IMR-90 (cell line): ENCODE data around the gene AP4S1. TPM values are rescaled to one million over a fixed set of nuclear protein-coding genes. Genes with fewer than 3 reads are reported as not detected.

Experiments used
- ATAC-seq: fragments of 200-7000 bp; cut with Tn5 transposase; 2 replicates; pipeline ENCODE4 v1.9.1; 2020; ENCODE audit warnings: low read depth, mild to moderate bottlenecking, moderate library complexity
- BruUV-seq: library from RNA; stranded (reverse); fragments of 400-500 nt; replicated peaks from 2 replicates; lab custom pipeline; 2021; lab: Mats Ljungman, UMichigan
- CTCF ChIA-PET: fragments of 300-600 bp; formaldehyde crosslinking; extraction: SDS; loops from one replicate; lab custom pipeline; 2021; ENCODE audit warnings: antibody characterized with exemption; lab: Yijun Ruan, JAX
- POLR2A ChIA-PET: fragments of 300-600 bp; sonication (Branson Sonifier 250); formaldehyde crosslinking; loops from one replicate; lab custom pipeline; 2022; ENCODE audit warnings: antibody characterized with exemption; ENCODE audit not compliant: unreplicated experiment; lab: Charles Lee
- DNase-seq: peaks from one replicate; pipeline ENCODE4 v3.0.0; 2013
- H2AFZ ChIP-seq: replicated peaks from 2 replicates; pipeline ENCODE3; 2013; ENCODE audit warnings: low read length, mild to moderate bottlenecking; ENCODE audit not compliant: poor library complexity
- H2AK5ac ChIP-seq: 2 replicates; pipeline ENCODE4 v1.6.1; 2013; ENCODE audit warnings: low read depth, low read length, inconsistent platforms
- H2AK9ac ChIP-seq: replicated peaks from 2 replicates; pipeline ENCODE3; 2013; ENCODE audit warnings: mild to moderate bottlenecking, low read depth, low read length, moderate library complexity; ENCODE audit not compliant: poor library complexity
- H2BK120ac ChIP-seq: 2 replicates; pipeline ENCODE4 v1.6.1; 2013; ENCODE audit warnings: low read depth, low read length, inconsistent platforms
- H2BK15ac ChIP-seq: 3 replicates; pipeline ENCODE4 v1.6.1; 2013; ENCODE audit warnings: low read depth, low read length, inconsistent platforms
- H2BK20ac ChIP-seq: 2 replicates; pipeline ENCODE4 v1.6.1; 2013; ENCODE audit warnings: low read depth, mild to moderate bottlenecking, inconsistent platforms, low read length, moderate library complexity
- H2BK5ac ChIP-seq: 2 replicates; pipeline ENCODE4 v1.6.1; 2013; ENCODE audit warnings: mild to moderate bottlenecking, low read depth, low read length, inconsistent platforms; ENCODE audit not compliant: poor library complexity, severe bottlenecking
- H3K14ac ChIP-seq: replicated peaks from 2 replicates; pipeline ENCODE4 v1.6.1; 2013; ENCODE audit warnings: low read depth, low read length, inconsistent platforms
- H3K18ac ChIP-seq: 2 replicates; pipeline ENCODE4 v1.6.1; 2013; ENCODE audit warnings: low read depth, low read length, control low read depth
- H3K23ac ChIP-seq: 2 replicates; pipeline ENCODE4 v1.6.1; 2013; ENCODE audit warnings: low read depth, low read length, inconsistent platforms
- H3K27ac ChIP-seq: 2 replicates; pipeline ENCODE4 v1.5.1; 2013; ENCODE audit warnings: mild to moderate bottlenecking, control low read depth, low read length; ENCODE audit not compliant: insufficient read depth
- H3K27me3 ChIP-seq: 2 replicates; pipeline ENCODE4 v1.6.1; 2013; ENCODE audit warnings: low read length; ENCODE audit not compliant: control insufficient read depth, insufficient read depth
- H3K36me3 ChIP-seq: 2 replicates; pipeline ENCODE4 v1.6.1; 2013; ENCODE audit warnings: low read length, mixed read lengths; ENCODE audit not compliant: control insufficient read depth, insufficient read depth
- H3K4ac ChIP-seq: 2 replicates; pipeline ENCODE4 v1.6.1; 2013; ENCODE audit warnings: low read depth, low read length, inconsistent platforms
- H3K4me1 ChIP-seq: 2 replicates; pipeline ENCODE4 v1.6.1; 2013; ENCODE audit warnings: low read length, mixed read lengths; ENCODE audit not compliant: control insufficient read depth, insufficient read depth
- H3K4me2 ChIP-seq: 2 replicates; pipeline ENCODE4 v1.6.1; 2013; ENCODE audit warnings: low read depth, mild to moderate bottlenecking, control low read depth, low read length, moderate library complexity
- H3K4me3 ChIP-seq: 2 replicates; pipeline ENCODE4 v1.5.1; 2013; ENCODE audit warnings: low read depth, mild to moderate bottlenecking, control low read depth, low read length, moderate library complexity; ENCODE audit not compliant: insufficient read depth
- H3K56ac ChIP-seq: 2 replicates; pipeline ENCODE4 v1.6.1; 2013; ENCODE audit warnings: low read length, inconsistent platforms; ENCODE audit not compliant: insufficient read depth; ENCODE audit errors: extremely low read depth
- H3K79me1 ChIP-seq, 2 experiments: 2 replicates each; pipeline ENCODE4 v1.6.1; 2013; ENCODE audit warnings: low read length in 2 of 2, inconsistent platforms in 1 of 2, low read depth in 1 of 2
- H3K9ac ChIP-seq: 2 replicates; pipeline ENCODE4 v1.6.1; 2013; ENCODE audit warnings: low read depth, low read length, control low read depth
- H3K9me1 ChIP-seq: 2 replicates; pipeline ENCODE4 v1.6.1; 2013; ENCODE audit warnings: low read length, inconsistent platforms; ENCODE audit not compliant: insufficient read depth
- H3K9me3 ChIP-seq: 2 replicates; pipeline ENCODE4 v1.6.1; 2013; ENCODE audit warnings: low read length; ENCODE audit not compliant: control insufficient read depth, insufficient read depth
- H4K20me1 ChIP-seq: 2 replicates; pipeline ENCODE4 v1.6.1; 2013; ENCODE audit warnings: low read length, inconsistent platforms; ENCODE audit not compliant: insufficient read depth
- H4K5ac ChIP-seq: 2 replicates; pipeline ENCODE4 v1.6.1; 2013; ENCODE audit warnings: mild to moderate bottlenecking, low read depth, low read length, control low read depth
- H4K8ac ChIP-seq, 2 experiments: 2 replicates each; pipeline ENCODE4 v1.6.1; 2013; ENCODE audit warnings: low read depth in 2 of 2, low read length in 2 of 2, control low read depth in 1 of 2, inconsistent platforms in 1 of 2
- H4K91ac ChIP-seq: 2 replicates; pipeline ENCODE4 v1.6.1; 2013; ENCODE audit warnings: low read depth, low read length, inconsistent platforms; ENCODE audit not compliant: insufficient read depth
- BHLHE40 ChIP-seq: fragments of 150-350 bp; IDR thresholded peaks from 2 replicates; pipeline ENCODE4 v1.6.1; 2016; ENCODE audit warnings: mild to moderate bottlenecking, low read depth, low read length
- MAZ ChIP-seq: IDR thresholded peaks from 2 replicates; pipeline ENCODE4 v1.6.1; 2012; ENCODE audit warnings: low read depth, mild to moderate bottlenecking, low read length, improper control_type of control experiment, moderate library complexity, borderline replicate concordance
- RFX5 ChIP-seq: IDR thresholded peaks from 2 replicates; pipeline ENCODE4 v1.8.0; 2012; ENCODE audit warnings: low read depth, mild to moderate bottlenecking, low read length, moderate library complexity
- SMC3 ChIP-seq: fragments of 150-350 bp; IDR thresholded peaks from 2 replicates; pipeline ENCODE4 v1.6.1; 2016; ENCODE audit warnings: low read depth, mild to moderate bottlenecking, antibody characterized with exemption, low read length, moderate library complexity
- WGBS, 2 experiments: methylation state at CpG; one replicate each; pipeline versions ENCODE4 v1.1.5 to v1.1.7; 2013; ENCODE audit warnings: missing lambda C conversion rate in 2 of 2; ENCODE audit not compliant: insufficient read length in 1 of 2; ENCODE audit errors: extremely low coverage in 2 of 2; 5-methylcytosine and 5-hydroxymethylcytosine counted together
- dilution Hi-C: fragments of 300-500 bp; cut with HindIII; formaldehyde crosslinking; loops from one replicate; pipeline ENCODE4 v1.14.3; 2018; ENCODE audit warnings: low sequenced_read_pairs; ENCODE audit not compliant: unreplicated experiment
- in situ Hi-C: fragments of 300-500 bp; cut with MboI; formaldehyde crosslinking; loops from 3 replicates; pipeline ENCODE4 v1.14.3; 2019; ENCODE audit warnings: low sequenced_read_pairs, inconsistent platforms, mixed read lengths
- intact Hi-C: fragments of 100-400 bp; cut with micrococcal nuclease; formaldehyde crosslinking; loops from 2 replicates; pipeline ENCODE4 v1.10.0; 2022
- polyA plus RNA-seq, 3 experiments: library from polyadenylated mRNA; depleted of rRNA; stranded (reverse); fragments of >200 nt; gene quantifications; 2 replicates each; pipeline ENCODE4 v1.2.3, GENCODE V29; 2012; ENCODE audit warnings: low replicate concordance in 1 of 3
- total RNA-seq: library from RNA; depleted of rRNA; stranded (reverse); fragments of >200 nt; gene quantifications from 2 replicates; pipeline ENCODE4 v1.2.3, GENCODE V29; 2012
- TF ChIP-seq, protein P1 (sequence below): fragments of 150-350 bp; IDR thresholded peaks from 2 replicates; pipeline ENCODE4 v1.6.1; 2016; ENCODE audit warnings: low read depth, mild to moderate bottlenecking, low read length, moderate library complexity, borderline replicate concordance

AP4S1 gene
- total and polyA plus RNA-seq, 2 of the 4 experiments (the other 2 are of a cell fraction), result 2.7 to 4.5 TPM

DNA sequence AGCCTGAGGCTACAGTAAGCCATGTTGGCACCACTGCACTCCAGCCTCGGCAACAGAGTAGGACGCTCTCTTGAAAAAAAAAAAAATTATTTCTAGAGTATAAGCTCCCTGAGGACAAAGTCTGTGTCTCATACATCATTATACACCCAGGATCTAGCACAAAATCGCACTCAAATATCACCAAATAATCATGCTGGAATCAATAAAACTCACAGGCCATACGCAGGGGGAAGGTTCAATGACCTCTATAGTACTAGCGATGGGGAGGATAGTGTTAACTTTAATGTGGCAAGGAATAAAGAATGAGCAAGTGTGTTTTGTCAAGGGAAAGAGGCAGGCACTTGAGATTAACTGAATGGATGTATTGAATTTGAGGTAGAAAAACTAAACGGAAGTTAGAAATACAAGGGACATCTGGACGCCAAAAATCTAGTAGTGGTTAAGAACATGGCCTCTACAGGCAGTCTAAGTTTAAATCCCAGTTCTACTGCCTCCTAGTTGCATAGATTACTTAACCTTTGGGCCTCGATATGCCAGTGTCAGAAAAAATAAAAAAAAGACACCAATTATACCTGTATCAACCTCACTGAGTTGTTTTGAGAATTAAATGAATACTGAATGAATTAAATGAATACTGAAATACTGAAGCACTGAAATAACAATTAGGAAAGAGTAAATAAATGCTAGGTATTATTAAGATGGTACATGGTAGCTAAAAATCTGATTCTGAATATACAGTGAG, 4.4 kb upstream of the AP4S1 start:
- H2BK120ac ChIP-seq, result no peak overlapping the region
- no peak overlapping the region for H3K9ac ChIP-seq
- no peak overlapping the region for H2BK15ac ChIP-seq
- no peak overlapping the region for H3K18ac ChIP-seq
- H3K4me2 ChIP-seq, result no peak overlapping the region
- intact Hi-C loops (no loop called here), in situ Hi-C loops (no loop called here), dilution Hi-C loops (no loop called here)
- no peak overlapping the region for H2AK5ac ChIP-seq
- H4K20me1 ChIP-seq, result peaks cover 66% of the 10 kb centered on the region
- no peak overlapping the region for H3K27ac ChIP-seq
- no peak overlapping the region for H2BK20ac ChIP-seq
- no peak overlapping the region for H3K23ac ChIP-seq
- no peak overlapping the region for H2AK9ac ChIP-seq
- H3K79me1 ChIP-seq, result peaks cover 4 to 46% of the 10 kb centered on the region in 2 experiments
- H3K14ac ChIP-seq, result no peak overlapping the region
- ChIA-PET CTCF (no interaction called here), POLR2A (no interaction called here)
- H4K91ac ChIP-seq, result no peak overlapping the region
- H4K5ac ChIP-seq, result no peak overlapping the region
- TF ChIP-seq SMC3, result no peak
- TF ChIP-seq RFX5, result no peak
- no peak for TF ChIP-seq BHLHE40
- no peak for TF ChIP-seq MAZ
- TF ChIP-seq, protein P1, sequence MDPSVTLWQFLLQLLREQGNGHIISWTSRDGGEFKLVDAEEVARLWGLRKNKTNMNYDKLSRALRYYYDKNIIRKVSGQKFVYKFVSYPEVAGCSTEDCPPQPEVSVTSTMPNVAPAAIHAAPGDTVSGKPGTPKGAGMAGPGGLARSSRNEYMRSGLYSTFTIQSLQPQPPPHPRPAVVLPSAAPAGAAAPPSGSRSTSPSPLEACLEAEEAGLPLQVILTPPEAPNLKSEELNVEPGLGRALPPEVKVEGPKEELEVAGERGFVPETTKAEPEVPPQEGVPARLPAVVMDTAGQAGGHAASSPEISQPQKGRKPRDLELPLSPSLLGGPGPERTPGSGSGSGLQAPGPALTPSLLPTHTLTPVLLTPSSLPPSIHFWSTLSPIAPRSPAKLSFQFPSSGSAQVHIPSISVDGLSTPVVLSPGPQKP, result no peak
- peaks cover 9% of the 10 kb centered on the region for H3K36me3 ChIP-seq
- 75% methylated on average over 4 of the region's 8 CpGs; no CpG with 5 or more reads in 1 of the 2 experiments for WGBS, 2 experiments
- DNase-seq (no peak), ATAC-seq (no peak)
- no peak overlapping the region for H3K56ac ChIP-seq
- H3K4me3 ChIP-seq, result no peak overlapping the region
- BruUV-seq, result no TSS peak
- H4K8ac ChIP-seq, result no peak overlapping the region
- H2BK5ac ChIP-seq, result no peak overlapping the region
- H3K4me1 ChIP-seq, result peaks cover 1% of the 10 kb centered on the region; the same call in 1 of the 2 replicates
- H3K27me3 ChIP-seq, result no peaks in the 10 kb centered on the region
- no peak overlapping the region for H3K4ac ChIP-seq
- H3K9me1 ChIP-seq, result peaks cover 6% of the 10 kb centered on the region; the same call in 1 of the 2 replicates
- no peak overlapping the region for H2AFZ ChIP-seq
- no peaks in the 10 kb centered on the region for H3K9me3 ChIP-seq
